PC-9 (cell line): Measurements from ENCODE around the gene AUTS2. TPM values are rescaled to one million over a fixed set of nuclear protein-coding genes. Genes with fewer than 3 reads are reported as not detected.

Source experiments
- BruUV-seq: library from RNA; stranded (reverse); fragments of 400-500 nt; replicated peaks from 2 replicates; lab custom pipeline; 2021; lab: Mats Ljungman, UMichigan
- CTCF ChIA-PET: fragments of 300-600 bp; sonication (Branson Sonifier 250); formaldehyde crosslinking; loops from one replicate; lab custom pipeline; 2022; ENCODE audit warnings: antibody characterized with exemption; lab: Charles Lee
- POLR2A ChIA-PET: fragments of 300-600 bp; sonication (Branson Sonifier 250); formaldehyde crosslinking; loops from one replicate; lab custom pipeline; 2022; ENCODE audit warnings: antibody characterized with exemption; ENCODE audit not compliant: unreplicated experiment; lab: Charles Lee
- DNase-seq, 2 experiments: peaks; one replicate each; pipeline versions ENCODE4 v3.0.0 to v3.0.0-alpha.2; 2015 to 2022; ENCODE audit warnings: mixed read lengths in 1 of 2
- H2AFZ ChIP-seq: fragments of 200-600 bp; sonication (generic); 2 replicates; pipeline ENCODE4 v1.8.1; 2017; ENCODE audit warnings: antibody characterized with exemption
- H3F3A ChIP-seq: fragments of 200-600 bp; sonication (generic); 2 replicates; pipeline ENCODE4 v1.8.1; 2017; ENCODE audit warnings: antibody characterized with exemption, mild to moderate bottlenecking, low read depth; ENCODE audit not compliant: insufficient read depth
- H3K27ac ChIP-seq: fragments of 200-600 bp; sonication (generic); 2 replicates; pipeline ENCODE4 v1.6.1; 2016; ENCODE audit warnings: mixed run types
- H3K27me3 ChIP-seq: fragments of 200-600 bp; sonication (generic); 2 replicates; pipeline ENCODE4 v1.6.1; 2016; ENCODE audit warnings: low read depth, mixed run types; ENCODE audit not compliant: insufficient read depth
- H3K36me3 ChIP-seq: fragments of 200-600 bp; sonication (generic); 2 replicates; pipeline ENCODE4 v1.6.1; 2016; ENCODE audit warnings: low read depth, mixed run types
- H3K4me1 ChIP-seq: fragments of 200-600 bp; sonication (generic); replicated peaks from 2 replicates; pipeline ENCODE4 v1.6.1; 2016; ENCODE audit warnings: mixed run types; ENCODE audit not compliant: insufficient read depth
- H3K4me2 ChIP-seq: fragments of 200-600 bp; sonication (generic); 2 replicates; pipeline ENCODE4 v1.6.1; 2017; ENCODE audit warnings: mixed run types
- H3K4me3 ChIP-seq: fragments of 200-600 bp; sonication (generic); 2 replicates; pipeline ENCODE4 v1.6.1; 2016; ENCODE audit warnings: mixed run types
- H3K79me2 ChIP-seq: fragments of 200-600 bp; sonication (generic); 2 replicates; pipeline ENCODE4 v1.6.1; 2017; ENCODE audit warnings: low read depth, mixed run types
- H3K9me2 ChIP-seq: fragments of 200-600 bp; sonication (generic); 2 replicates; pipeline ENCODE4 v1.8.1; 2017; ENCODE audit warnings: mild to moderate bottlenecking; ENCODE audit not compliant: insufficient read depth
- H3K9me3 ChIP-seq: fragments of 200-600 bp; sonication (generic); 2 replicates; pipeline ENCODE4 v1.8.1; 2016; ENCODE audit warnings: low read depth; ENCODE audit not compliant: insufficient read depth
- H4K20me1 ChIP-seq: fragments of 200-600 bp; sonication (generic); 2 replicates; pipeline ENCODE4 v1.8.1; 2017; ENCODE audit not compliant: insufficient read depth
- EZH2 ChIP-seq: fragments of 200-600 bp; sonication (generic); IDR thresholded peaks from 2 replicates; pipeline ENCODE4 v1.8.0; 2017; ENCODE audit warnings: antibody characterized with exemption, low read depth
- intact Hi-C: fragments of 100-400 bp; cut with micrococcal nuclease; formaldehyde crosslinking; loops from one replicate; pipeline ENCODE4 v1.10.0; 2022; ENCODE audit not compliant: unreplicated experiment
- total RNA-seq: library from RNA; stranded (reverse); gene quantifications from 2 replicates; pipeline ENCODE4 v1.2.3, GENCODE V29; 2021
- TF ChIP-seq, protein P1 (sequence below): fragments of 200-600 bp; sonication (generic); conservative IDR thresholded peaks from 2 replicates; pipeline ENCODE4 v1.6.1; 2017; ENCODE audit warnings: mixed run types, antibody characterized with exemption, mild to moderate bottlenecking, moderate library complexity

AUTS2 gene
- total RNA-seq, 1 experiment from 2014 or later: not detected

DNA sequence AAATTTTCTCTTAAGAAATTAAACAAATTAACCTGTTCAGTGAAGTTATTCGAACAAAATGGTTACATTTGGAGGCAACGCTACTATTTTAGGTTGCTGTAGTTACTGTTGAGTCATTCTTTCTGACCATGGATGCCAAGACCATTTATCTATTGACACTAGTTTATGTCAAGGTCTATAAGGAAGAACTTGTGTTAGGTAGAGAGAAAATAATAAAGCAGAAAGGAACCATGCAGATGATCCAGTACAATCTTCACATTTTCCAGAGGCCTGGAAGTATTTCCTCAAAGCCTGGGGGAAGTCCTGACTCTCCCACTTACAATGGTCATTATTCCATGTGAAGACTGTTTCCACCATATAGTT is 925.7 kb downstream of the AUTS2 start:
- no peak overlapping the region for H3K4me3 ChIP-seq
- no peaks in the 10 kb centered on the region for H3K9me3 ChIP-seq
- no peaks in the 10 kb centered on the region for H3F3A ChIP-seq
- ChIA-PET CTCF (no interaction called here), POLR2A (no interaction called here)
- no peak for DNase-seq
- no peaks in the 10 kb centered on the region for H3K4me1 ChIP-seq
- peaks cover 17% of the 10 kb centered on the region; the same call in 1 of the 2 replicates for H3K27me3 ChIP-seq
- intact Hi-C loops: no loop called here
- no peaks in the 10 kb centered on the region for H3K9me2 ChIP-seq
- no TSS peak for BruUV-seq
- no peak overlapping the region for H2AFZ ChIP-seq
- H3K79me2 ChIP-seq: no peaks in the 10 kb centered on the region
- no peak overlapping the region for H3K27ac ChIP-seq
- TF ChIP-seq EZH2: no peak
- TF ChIP-seq, protein P1, sequence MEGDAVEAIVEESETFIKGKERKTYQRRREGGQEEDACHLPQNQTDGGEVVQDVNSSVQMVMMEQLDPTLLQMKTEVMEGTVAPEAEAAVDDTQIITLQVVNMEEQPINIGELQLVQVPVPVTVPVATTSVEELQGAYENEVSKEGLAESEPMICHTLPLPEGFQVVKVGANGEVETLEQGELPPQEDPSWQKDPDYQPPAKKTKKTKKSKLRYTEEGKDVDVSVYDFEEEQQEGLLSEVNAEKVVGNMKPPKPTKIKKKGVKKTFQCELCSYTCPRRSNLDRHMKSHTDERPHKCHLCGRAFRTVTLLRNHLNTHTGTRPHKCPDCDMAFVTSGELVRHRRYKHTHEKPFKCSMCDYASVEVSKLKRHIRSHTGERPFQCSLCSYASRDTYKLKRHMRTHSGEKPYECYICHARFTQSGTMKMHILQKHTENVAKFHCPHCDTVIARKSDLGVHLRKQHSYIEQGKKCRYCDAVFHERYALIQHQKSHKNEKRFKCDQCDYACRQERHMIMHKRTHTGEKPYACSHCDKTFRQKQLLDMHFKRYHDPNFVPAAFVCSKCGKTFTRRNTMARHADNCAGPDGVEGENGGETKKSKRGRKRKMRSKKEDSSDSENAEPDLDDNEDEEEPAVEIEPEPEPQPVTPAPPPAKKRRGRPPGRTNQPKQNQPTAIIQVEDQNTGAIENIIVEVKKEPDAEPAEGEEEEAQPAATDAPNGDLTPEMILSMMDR: no peak
- no peaks in the 10 kb centered on the region for H4K20me1 ChIP-seq
- H3K36me3 ChIP-seq: no peaks in the 10 kb centered on the region
- H3K4me2 ChIP-seq: no peak overlapping the region

GRCh38 chr7:70525991-70526390 is 927.7 kb downstream of the AUTS2 start:
- no peaks in the 10 kb centered on the region for H3K9me3 ChIP-seq
- no peaks in the 10 kb centered on the region for H3F3A ChIP-seq
- no peaks in the 10 kb centered on the region for H3K9me2 ChIP-seq
- H3K4me2 ChIP-seq: no peak overlapping the region
- H3K4me1 ChIP-seq: no peaks in the 10 kb centered on the region
- no peak overlapping the region for H2AFZ ChIP-seq
- ChIA-PET POLR2A (no interaction called here), CTCF (no interaction called here)
- no TSS peak for BruUV-seq
- no peaks in the 10 kb centered on the region for H4K20me1 ChIP-seq
- no peaks in the 10 kb centered on the region for H3K79me2 ChIP-seq
- no peaks in the 10 kb centered on the region for H3K36me3 ChIP-seq
- no peak overlapping the region for H3K4me3 ChIP-seq
- no peak for DNase-seq
- intact Hi-C loops: no loop called here
- peaks cover 31% of the 10 kb centered on the region; the same call in 1 of the 2 replicates for H3K27me3 ChIP-seq
- no peak overlapping the region for H3K27ac ChIP-seq
- no peak for TF ChIP-seq EZH2
- TF ChIP-seq, protein P1: no peak

- Histone ChIP-seq H3K4me3 (no peak overlapping the region), H3F3A (no peaks in the 10 kb centered on the region), H2AFZ (no peak overlapping the region), H3K79me2 (no peaks in the 10 kb centered on the region), H3K9me2 (no peaks in the 10 kb centered on the region), H4K20me1 (no peaks in the 10 kb centered on the region), H3K27me3 (peaks cover 31% of the 10 kb centered on the region; the same call in 1 of the 2 replicates), H3K9me3 (no peaks in the 10 kb centered on the region), H3K4me2 (no peak overlapping the region), H3K27ac (no peak overlapping the region), H3K36me3 (no peaks in the 10 kb centered on the region), H3K4me1 (no peaks in the 10 kb centered on the region)
- DNase-seq: no peak
- ChIA-PET POLR2A (no interaction called here), CTCF (no interaction called here)
- intact Hi-C loops: no loop called here
- TF ChIP-seq, protein P1: no peak
- TF ChIP-seq EZH2: no peak
- no TSS peak for BruUV-seq
Observed at GRCh38 chr7:70527520-70528115, 929.3 kb downstream of the AUTS2 start.
